ENCODE data around the gene CACNA1G.

Gene CACNA1G

GRCh38 chr17:50549256-50549941, 11.1 kb upstream of the CACNA1G start:
- DNase-seq: no peak

GRCh38 chr17:50549969-50550368, 10.5 kb upstream of the CACNA1G start:
- DNase-seq: no peak

GRCh38 chr17:50550661-50551432, 9.7 kb upstream of the CACNA1G start:
- DNase-seq: peak; percentile 56

- DNase-seq: no peak
Observed at GRCh38 chr17:50551433-50551815, 9.1 kb upstream of the CACNA1G start.

- DNase-seq: no peak
Observed at GRCh38 chr17:50551884-50552283, 8.6 kb upstream of the CACNA1G start.

- no peak for DNase-seq
Observed at GRCh38 chr17:50554201-50554600, 6.3 kb upstream of the CACNA1G start.

GRCh38 chr17:50556803-50557202, 3.7 kb upstream of the CACNA1G start:
- DNase-seq: peak; percentile 20

GRCh38 chr17:50557630-50558029, 2.9 kb upstream of the CACNA1G start:
- DNase-seq: peak; percentile 45

GRCh38 chr17:50558091-50558490, 2.4 kb upstream of the CACNA1G start:
- DNase-seq: peak; percentile 46

- no peak for DNase-seq
Observed at GRCh38 chr17:50558581-50558940, 2.0 kb upstream of the CACNA1G start.

- no peak for DNase-seq
Observed at GRCh38 chr17:50558941-50559614, 1.4 kb upstream of the CACNA1G start.

- peak; percentile 20 for DNase-seq
Observed at GRCh38 chr17:50559674-50560184, 786 bp upstream of the CACNA1G start.

- DNase-seq: no peak
Observed at GRCh38 chr17:50560931-50561745, 623 bp downstream of the CACNA1G start.

- no peak for DNase-seq
Observed at GRCh38 chr17:50561746-50562141, 1.2 kb downstream of the CACNA1G start.

- no peak for DNase-seq
Observed at GRCh38 chr17:50562242-50563091, 2.0 kb downstream of the CACNA1G start.

- no peak for DNase-seq
Observed at GRCh38 chr17:50563092-50563511, 2.6 kb downstream of the CACNA1G start.

GRCh38 chr17:50564916-50565315, 4.4 kb downstream of the CACNA1G start:
- DNase-seq: peak; percentile 69

GRCh38 chr17:50565402-50566350, 5.2 kb downstream of the CACNA1G start:
- peak; percentile 80 for DNase-seq

- no peak for DNase-seq
Observed at GRCh38 chr17:50566886-50567285, 6.4 kb downstream of the CACNA1G start.

GRCh38 chr17:50568659-50569058, 8.1 kb downstream of the CACNA1G start:
- DNase-seq: no peak

- no peak for DNase-seq
Observed at GRCh38 chr17:50569592-50569991, 9.1 kb downstream of the CACNA1G start.

Data from NCI-H1694 treated with DMSO at 0.1 percent for 48 hours (cell line).